H1 (cell line): ENCODE data around the gene CEP350. TPM values are rescaled to one million over a fixed set of nuclear protein-coding genes. Genes with fewer than 3 reads are reported as not detected.

Source experiments
- CTCF ChIA-PET: fragments of 300-600 bp; sonication (Branson Sonifier 250); formaldehyde crosslinking; loops from one replicate; lab custom pipeline; 2021; ENCODE audit not compliant: partially characterized antibody; lab: Charles Lee
- POLR2A ChIA-PET: fragments of 300-600 bp; sonication (Branson Sonifier 250); formaldehyde crosslinking; loops from one replicate; lab custom pipeline; 2021; ENCODE audit warnings: inconsistent platforms; ENCODE audit not compliant: partially characterized antibody; lab: Charles Lee
- DNase-seq, 2 experiments: peaks; one replicate each; pipeline versions ENCODE4 v3.0.0 to v3.0.0-alpha.2; 2010 to 2022; ENCODE audit warnings: low spot score in 2 of 2, low read depth in 1 of 2, mixed read lengths in 1 of 2
- FAIRE-seq: peaks from 2 replicates; lab custom pipeline; 2011; peaks lifted over from hg19 to GRCh38; lab: Jason Lieb, UNC
- H2AFZ ChIP-seq: 2 replicates; pipeline ENCODE4 v1.8.1; 2012; ENCODE audit warnings: low read length, inconsistent platforms
- H2AK5ac ChIP-seq: 2 replicates; pipeline ENCODE4 v1.6.1; 2013; ENCODE audit warnings: low read depth, low read length
- H2BK120ac ChIP-seq: replicated peaks from 2 replicates; pipeline ENCODE3; 2013; ENCODE audit warnings: low read depth, low read length, inconsistent platforms
- H2BK12ac ChIP-seq: 2 replicates; pipeline ENCODE4 v1.6.1; 2013; ENCODE audit warnings: low read depth, low read length
- H2BK15ac ChIP-seq: 2 replicates; pipeline ENCODE4 v1.6.1; 2013; ENCODE audit warnings: low read length
- H2BK20ac ChIP-seq: 2 replicates; pipeline ENCODE4 v1.6.1; 2013; ENCODE audit warnings: low read length
- H2BK5ac ChIP-seq: 2 replicates; pipeline ENCODE4 v1.6.1; 2013; ENCODE audit warnings: low read depth, low read length
- H3K14ac ChIP-seq: 2 replicates; pipeline ENCODE4 v1.6.1; 2013; ENCODE audit warnings: inconsistent platforms; ENCODE audit not compliant: insufficient read length
- H3K18ac ChIP-seq: 2 replicates; pipeline ENCODE4 v1.6.1; 2013; ENCODE audit warnings: low read length; ENCODE audit errors: extremely low read depth
- H3K23ac ChIP-seq: 2 replicates; pipeline ENCODE4 v1.6.1; 2013; ENCODE audit warnings: inconsistent platforms; ENCODE audit not compliant: insufficient read length
- H3K23me2 ChIP-seq: 2 replicates; pipeline ENCODE4 v1.6.1; 2013; ENCODE audit warnings: low read depth, low read length
- H3K27ac ChIP-seq: 2 replicates; pipeline ENCODE4 v1.6.1; 2011; ENCODE audit warnings: low read depth, low read length, inconsistent platforms
- H3K27me3 ChIP-seq, 4 experiments: replicated peaks in 1 of 4; 1 replicate in 1 of 4; 2 replicates in 3 of 4; pipeline versions ENCODE4 v1.6.1 to v1.8.1; 2011 to 2013; ENCODE audit warnings: low read length in 3 of 4, mild to moderate bottlenecking in 3 of 4, inconsistent platforms in 2 of 4, mixed read lengths in 2 of 4, moderate library complexity in 1 of 4; ENCODE audit not compliant: control insufficient read depth in 3 of 4, insufficient read depth in 3 of 4; ENCODE audit errors: extremely low read depth in 1 of 4
- H3K36me3 ChIP-seq, 4 experiments: 2 replicates each; pipeline versions ENCODE4 v1.6.1 to v1.8.1; 2011 to 2013; ENCODE audit warnings: mild to moderate bottlenecking in 4 of 4, low read length in 3 of 4, moderate library complexity in 2 of 4, control low read depth in 1 of 4, inconsistent platforms in 1 of 4; ENCODE audit not compliant: insufficient read depth in 4 of 4, control insufficient read depth in 2 of 4
- H3K4ac ChIP-seq: replicated peaks from 2 replicates; pipeline ENCODE3; 2013; ENCODE audit warnings: low read length, low read depth, mixed read lengths, inconsistent platforms; ENCODE audit not compliant: insufficient read length
- H3K4me1 ChIP-seq, 4 experiments: replicated peaks in 1 of 4; 1 replicate in 1 of 4; 2 replicates in 3 of 4; pipeline versions ENCODE4 v1.6.1 to v1.8.1; 2011 to 2013; ENCODE audit warnings: low read length in 3 of 4, inconsistent platforms in 2 of 4, mixed read lengths in 1 of 4; ENCODE audit not compliant: insufficient read depth in 4 of 4, control insufficient read depth in 3 of 4
- H3K4me2 ChIP-seq, 2 experiments: 2 replicates each; pipeline versions ENCODE4 v1.6.1 to v1.8.1; 2011 to 2013; ENCODE audit warnings: low read depth in 2 of 2, low read length in 2 of 2, control low read depth in 1 of 2, inconsistent platforms in 1 of 2, mild to moderate bottlenecking in 1 of 2; ENCODE audit not compliant: insufficient read depth in 1 of 2
- H3K4me3 ChIP-seq, 4 experiments: fragments of 200-600, 300-600 bp in 1 of 4; sonication (generic), shearing (Covaris generic), sonication (Bioruptor Twin) in 1 of 4; 2 replicates each; pipeline versions ENCODE4 v1.5.1 to v1.8.1; 2011 to 2016; ENCODE audit warnings: low read length in 4 of 4, low read depth in 3 of 4, control low read depth in 2 of 4, inconsistent platforms in 2 of 4, mild to moderate bottlenecking in 2 of 4, mixed read lengths in 1 of 4, moderate library complexity in 1 of 4; ENCODE audit not compliant: insufficient read depth in 2 of 4; ENCODE audit errors: extremely low read depth in 1 of 4
- H3K56ac ChIP-seq: replicated peaks from 2 replicates; pipeline ENCODE3; 2013; ENCODE audit warnings: low read depth, mild to moderate bottlenecking, mixed read lengths, low read length, inconsistent platforms; ENCODE audit not compliant: insufficient read length
- H3K79me1 ChIP-seq: 2 replicates; pipeline ENCODE4 v1.6.1; 2013; ENCODE audit warnings: low read depth, low read length, control low read depth
- H3K79me2 ChIP-seq, 2 experiments: 2 replicates each; pipeline versions ENCODE4 v1.6.1 to v1.8.1; 2012 to 2013; ENCODE audit warnings: low read length in 2 of 2, mild to moderate bottlenecking in 2 of 2, inconsistent platforms in 1 of 2; ENCODE audit not compliant: insufficient read depth in 2 of 2, control insufficient read depth in 1 of 2
- H3K9ac ChIP-seq, 4 experiments: replicated peaks in 1 of 4; 1 replicate in 1 of 4; 2 replicates in 3 of 4; pipeline versions ENCODE4 v1.6.1 to v1.8.1; 2011 to 2013; ENCODE audit warnings: low read depth in 3 of 4, low read length in 3 of 4, control low read depth in 2 of 4, mild to moderate bottlenecking in 2 of 4, moderate library complexity in 2 of 4, inconsistent platforms in 1 of 4; ENCODE audit errors: extremely low read depth in 1 of 4
- H3K9me3 ChIP-seq, 2 experiments: 2 replicates each; pipeline versions ENCODE4 v1.6.1 to v1.8.1; 2012 to 2013; ENCODE audit warnings: mild to moderate bottlenecking in 2 of 2, moderate library complexity in 2 of 2, control low read depth in 1 of 2, inconsistent platforms in 1 of 2, low read depth in 1 of 2, low read length in 1 of 2, mixed read lengths in 1 of 2; ENCODE audit not compliant: insufficient read depth in 2 of 2
- H4K20me1 ChIP-seq, 2 experiments: replicated peaks in 1 of 2; 2 replicates each; pipeline versions ENCODE3 to v1.8.1; 2011 to 2013; ENCODE audit warnings: inconsistent platforms in 2 of 2, low read length in 2 of 2, mild to moderate bottlenecking in 1 of 2; ENCODE audit not compliant: insufficient read depth in 2 of 2, control insufficient read depth in 1 of 2
- H4K5ac ChIP-seq: 2 replicates; pipeline ENCODE4 v1.6.1; 2013; ENCODE audit warnings: low read length, low read depth, mixed read lengths, inconsistent platforms; ENCODE audit not compliant: insufficient read length
- H4K8ac ChIP-seq: 2 replicates; pipeline ENCODE4 v1.8.0; 2013; ENCODE audit warnings: mild to moderate bottlenecking, moderate library complexity, low read length, inconsistent platforms; ENCODE audit not compliant: insufficient read depth; ENCODE audit errors: extremely low read depth
- H4K91ac ChIP-seq: replicated peaks from 2 replicates; pipeline ENCODE3; 2013; ENCODE audit warnings: low read length, mixed read lengths, inconsistent platforms; ENCODE audit not compliant: insufficient read length
- CBX8 ChIP-seq: fragments of 300-800, 300-1000 bp; sonication (generic); IDR thresholded peaks from 2 replicates; pipeline ENCODE4 v1.7.1; 2016; ENCODE audit warnings: low read depth, low read length, borderline replicate concordance
- CHD2 ChIP-seq: IDR thresholded peaks from 2 replicates; pipeline ENCODE4 v1.6.1; 2012; ENCODE audit warnings: low read length, improper control_type of control experiment
- EZH2 ChIP-seq: fragments of 200-600 bp; sonication (generic); IDR thresholded peaks from 2 replicates; pipeline ENCODE4 v1.7.1; 2012; ENCODE audit warnings: low read depth, mild to moderate bottlenecking, moderate library complexity, low read length, inconsistent platforms; ENCODE audit not compliant: severe bottlenecking
- GABPA ChIP-seq: IDR thresholded peaks from 2 replicates; pipeline ENCODE4 v1.6.1; 2011; ENCODE audit warnings: mild to moderate bottlenecking, low read length, moderate library complexity, borderline replicate concordance; ENCODE audit not compliant: insufficient read depth
- JUN ChIP-seq: IDR thresholded peaks from 2 replicates; pipeline ENCODE4 v1.6.1; 2011; ENCODE audit warnings: low read depth, mild to moderate bottlenecking, improper control_type of control experiment, low read length
- JUND ChIP-seq: IDR thresholded peaks from 2 replicates; pipeline ENCODE4 v1.6.1; 2011; ENCODE audit warnings: mild to moderate bottlenecking, improper control_type of control experiment, low read length
- KDM4A ChIP-seq: IDR thresholded peaks from one replicate; pipeline ENCODE4 v1.7.1; 2012; ENCODE audit warnings: low read depth, mild to moderate bottlenecking, moderate library complexity, low read length, inconsistent platforms; ENCODE audit not compliant: severe bottlenecking
- MAFK ChIP-seq: IDR thresholded peaks from 2 replicates; pipeline ENCODE4 v1.6.1; 2012; ENCODE audit warnings: low read depth, mild to moderate bottlenecking, improper control_type of control experiment, low read length
- RFX5 ChIP-seq: IDR thresholded peaks from 2 replicates; pipeline ENCODE4 v1.6.1; 2011; ENCODE audit warnings: low read depth, low read length, improper control_type of control experiment, borderline replicate concordance
- SP2 ChIP-seq: IDR thresholded peaks from 2 replicates; pipeline ENCODE4 v1.6.1; 2012; ENCODE audit warnings: mild to moderate bottlenecking, low read length, inconsistent platforms
- TBP ChIP-seq: IDR thresholded peaks from 2 replicates; pipeline ENCODE4 v1.6.1; 2011; ENCODE audit warnings: low read depth, low read length, improper control_type of control experiment
- ZNF274 ChIP-seq: IDR thresholded peaks from 2 replicates; pipeline ENCODE4 v1.7.0; 2012; ENCODE audit warnings: low read length, borderline replicate concordance; ENCODE audit errors: extremely low read depth
- whole genome bisulfite sequencing, 2 experiments: shearing (Covaris generic) in 1 of 2; methylation state at CpG; one replicate each; pipeline versions ENCODE4 v1.1.6 to v1.1.7; 2013 to 2015; ENCODE audit warnings: low lambda C conversion rate in 2 of 2, mixed read lengths in 2 of 2, inconsistent platforms in 1 of 2, low coverage in 1 of 2, missing lambda C conversion rate in 1 of 2; ENCODE audit not compliant: insufficient replicate concordance in 2 of 2, insufficient coverage in 1 of 2, insufficient read length in 1 of 2; ENCODE audit errors: extremely low coverage in 1 of 2, missing lambda C conversion rate in 1 of 2; 5-methylcytosine and 5-hydroxymethylcytosine counted together
- polyA plus RNA-seq, 7 experiments: library from polyadenylated mRNA; depleted of rRNA in 3 of 7; stranded (reverse) in 5 of 7; unstranded in 2 of 7; fragments of >200 nt in 5 of 7; fragments of 200-250 nt in 2 of 7; gene quantifications; 1 replicate in 5 of 7; 2 replicates in 1 of 7; 4 replicates in 1 of 7; pipeline versions ENCODE4 v1.2.1 to v1.2.3, GENCODE V29; 2011 to 2013; ENCODE audit warnings: missing spikeins in 2 of 7, mixed read lengths in 2 of 7
- total RNA-seq: library from RNA; stranded (reverse); fragmentation: NEBNext Ultra II Directional; extraction: Animal tissue kit (Norgen Biotek cat#: 25700); gene quantifications from 2 replicates; pipeline ENCODE4 v1.2.1, GENCODE V29; 2021

The CEP350 gene
- total and polyA plus RNA-seq, 2 of the 8 experiments (the other 6 are each of a cell fraction or from before 2014, with no cell fraction given) = 5.6 to 39.4 TPM

DNA sequence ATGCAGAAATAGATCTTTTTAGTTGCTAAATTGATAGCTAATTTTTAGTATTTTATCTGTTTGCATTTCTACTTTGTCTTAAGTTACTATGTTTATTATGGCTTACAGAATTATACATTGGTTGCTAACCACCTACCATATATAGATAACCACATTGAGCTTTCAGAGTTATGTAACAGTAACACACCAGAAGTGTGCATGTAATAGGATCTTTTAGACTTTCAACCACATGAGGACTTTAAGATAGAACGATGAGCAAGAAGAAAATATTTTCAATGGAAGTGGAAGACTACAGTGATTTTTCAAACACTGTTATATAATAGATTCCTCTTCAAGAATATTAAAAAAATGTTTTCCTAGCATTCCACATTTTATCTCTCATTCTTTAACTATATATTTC is 43.7 kb upstream of the CEP350 start:
- Histone ChIP-seq H3K23me2 (no peaks in the 10 kb centered on the region), H2AK5ac (no peak overlapping the region), H3K56ac (no peak overlapping the region), H3K4me1 (no peaks in the 10 kb centered on the region), H3K4me2 (no peak overlapping the region), H4K20me1 (peaks cover 0 to 1% of the 10 kb centered on the region in 2 experiments), H3K79me1 (no peaks in the 10 kb centered on the region), H2AFZ (no peak overlapping the region), H2BK5ac (no peak overlapping the region), H2BK120ac (no peak overlapping the region), H4K91ac (no peak overlapping the region), H3K23ac (no peak overlapping the region), H3K14ac (no peak overlapping the region), H3K27ac (no peak overlapping the region), H3K27me3 (no peaks in the 10 kb centered on the region), H3K18ac (no peak overlapping the region), H2BK15ac (no peak overlapping the region), H2BK20ac (no peak overlapping the region), H3K4ac (no peak overlapping the region), H3K79me2 (no peaks in the 10 kb centered on the region), H3K36me3 (peaks cover 0 to 5% (median 2%) of the 10 kb centered on the region in 4 experiments; a peak in 4 of 8 replicates), H4K8ac (no peak overlapping the region), H3K9me3 (no peaks in the 10 kb centered on the region), H2BK12ac (no peak overlapping the region), H3K4me3 (no peak overlapping the region), H3K9ac (no peak overlapping the region), H4K5ac (no peak overlapping the region)
- 81% methylated on average over 1 of the region's 1 CpG; no CpG with 5 or more reads in 1 of the 2 experiments for WGBS, 2 experiments
- FAIRE-seq (no peak), DNase-seq (no peak)
- ChIA-PET POLR2A (no interaction called here), CTCF (interaction anchor here (0.9 to 1.4 kb wide), 2 partner anchors 96 to 101 kb away, joined by 3 to 4 read pairs; no protein-coding TSS in a partner anchor)
- TF ChIP-seq JUND (no peak), JUN (no peak), TBP (no peak), SP2 (no peak), CHD2 (no peak), RFX5 (no peak), EZH2 (no peak), KDM4A (no peak), GABPA (no peak), MAFK (no peak), ZNF274 (no peak), CBX8 (no peak)
